ENCODE data around the gene CHRNA4.
A peak's percentile ranks its signal among the peaks of the same experiment; 100 is the strongest.

Gene CHRNA4

DNA sequence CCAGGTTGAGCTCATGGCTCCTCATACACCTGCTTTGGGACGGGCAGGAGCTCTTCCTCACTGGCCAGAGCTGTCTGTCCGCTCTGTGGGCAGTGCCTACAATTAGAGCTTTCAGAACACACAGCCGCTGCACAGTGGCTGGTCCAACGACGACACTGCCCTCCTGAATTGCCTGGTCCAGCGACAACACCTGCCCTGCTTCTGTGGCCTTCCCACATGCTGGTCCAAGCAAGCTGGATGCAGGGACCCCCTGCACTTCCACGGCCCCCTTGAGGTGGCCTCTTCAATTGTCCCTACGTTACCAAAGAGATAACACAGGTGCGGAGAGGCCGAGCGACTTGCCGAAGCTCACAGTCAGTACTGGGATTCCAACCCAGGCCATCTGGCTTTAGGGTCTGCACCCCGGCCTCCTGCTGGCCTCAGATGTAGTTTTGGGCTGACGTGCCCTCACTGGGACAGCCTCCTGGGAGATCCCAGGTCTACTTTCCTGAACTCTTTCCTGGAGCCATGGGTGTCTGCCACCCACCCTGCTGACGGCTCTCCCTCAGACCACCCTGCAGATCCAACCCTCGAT is 1.4 kb upstream of the CHRNA4 start:
- Histone ChIP-seq H3K4ac (ENCODE audit: low read length) (no peak overlapping the region), H3K36me3 (replicated peaks in 1 of 2; ENCODE audit: control insufficient read depth in 2 of 2, insufficient read depth in 2 of 2, low read length in 2 of 2) (no peaks in the 10 kb centered on the region), H3K4me2 (ENCODE audit: insufficient read depth, low read length, poor library complexity, severe bottlenecking) (no peak overlapping the region), H2BK120ac (ENCODE audit: low read depth, low read length) (peak overlapping the region; percentile 47), H3K79me1 (ENCODE audit: low read depth, low read length) (no peaks in the 10 kb centered on the region), H3K14ac (ENCODE audit: low read length) (no peak overlapping the region), H4K8ac (ENCODE audit: low read depth, low read length) (peak overlapping the region; percentile 96), H3K27ac (replicated peaks; ENCODE audit: low read length) (no peak overlapping the region), H2BK15ac (ENCODE audit: low read length) (peak overlapping the region; percentile 81), H3K9ac (ENCODE audit: low read depth, low read length, poor library complexity) (peak overlapping the region; percentile 16), H2AFZ (ENCODE audit: low read length) (no peak overlapping the region), H2AK5ac (ENCODE audit: low read depth, low read length) (peak overlapping the region; percentile 97), H2BK5ac (ENCODE audit: low read length) (peak overlapping the region; percentile 29), H4K91ac (ENCODE audit: low read depth, low read length, poor library complexity) (no peak overlapping the region), H3K4me1 (ENCODE audit: control insufficient read depth in 2 of 2, insufficient read depth in 1 of 2, low read depth in 1 of 2, low read length in 2 of 2) (peaks cover 25 to 36% of the 10 kb centered on the region in 2 donors), H3K9me3 (replicated peaks in 1 of 2; ENCODE audit: control insufficient read depth in 2 of 2, insufficient read depth in 1 of 2, low read depth in 1 of 2, low read length in 2 of 2) (no peaks in the 10 kb centered on the region), H3K4me3 (ENCODE audit: low read length in 2 of 2) (no peak overlapping the region), H3K27me3 (ENCODE audit: control insufficient read depth in 3 of 3, insufficient read depth in 3 of 3, low read depth in 1 of 3, low read length in 3 of 3) (peaks cover 0 to 72% (median 36%) of the 10 kb centered on the region in 3 experiments), H3K23ac (ENCODE audit: low read depth, low read length, poor library complexity) (peak overlapping the region; percentile 92), H3K18ac (ENCODE audit: low read length) (peak overlapping the region; percentile 90), H2BK12ac (ENCODE audit: low read length) (no peak overlapping the region)
- no peak for DNase-seq (ENCODE audit: low spot score)
- no CpG with 5 or more reads among the region's 16 CpGs for WGBS, 2 donors (ENCODE audit: extremely low coverage in 2 of 2, insufficient read length in 2 of 2, insufficient replicate concordance in 1 of 2)

- Histone ChIP-seq H3K36me3 (replicated peaks in 1 of 2; ENCODE audit: control insufficient read depth in 2 of 2, insufficient read depth in 2 of 2, low read length in 2 of 2) (no peaks in the 10 kb centered on the region), H3K14ac (ENCODE audit: low read length) (peak overlapping the region; percentile 82), H3K27ac (replicated peaks; ENCODE audit: low read length) (no peak overlapping the region), H2AK5ac (ENCODE audit: low read depth, low read length) (peak overlapping the region; percentile 97), H2BK15ac (ENCODE audit: low read length) (peak overlapping the region; percentile 81), H3K4ac (ENCODE audit: low read length) (peak overlapping the region; percentile 84), H3K4me2 (ENCODE audit: insufficient read depth, low read length, poor library complexity, severe bottlenecking) (peak overlapping the region; percentile 37), H3K23ac (ENCODE audit: low read depth, low read length, poor library complexity) (peak overlapping the region; percentile 96), H3K79me1 (ENCODE audit: low read depth, low read length) (no peaks in the 10 kb centered on the region), H3K4me3 (ENCODE audit: low read length in 2 of 2) (no peak overlapping the region), H3K18ac (ENCODE audit: low read length) (peak overlapping the region; percentile 90), H2BK120ac (ENCODE audit: low read depth, low read length) (peak overlapping the region; percentile 47), H2AFZ (ENCODE audit: low read length) (no peak overlapping the region), H3K9me3 (replicated peaks in 1 of 2; ENCODE audit: control insufficient read depth in 2 of 2, insufficient read depth in 1 of 2, low read depth in 1 of 2, low read length in 2 of 2) (no peaks in the 10 kb centered on the region), H3K9ac (ENCODE audit: low read depth, low read length, poor library complexity) (peak overlapping the region; percentile 16), H2BK12ac (ENCODE audit: low read length) (no peak overlapping the region), H3K4me1 (ENCODE audit: control insufficient read depth in 2 of 2, insufficient read depth in 1 of 2, low read depth in 1 of 2, low read length in 2 of 2) (peaks cover 18 to 29% of the 10 kb centered on the region in 2 donors), H3K27me3 (ENCODE audit: control insufficient read depth in 3 of 3, insufficient read depth in 3 of 3, low read depth in 1 of 3, low read length in 3 of 3) (peaks cover 0 to 77% (median 36%) of the 10 kb centered on the region in 3 experiments), H4K8ac (ENCODE audit: low read depth, low read length) (peak overlapping the region; percentile 96), H4K91ac (ENCODE audit: low read depth, low read length, poor library complexity) (no peak overlapping the region), H2BK5ac (ENCODE audit: low read length) (peak overlapping the region; percentile 82)
- DNase-seq (ENCODE audit: low spot score), result no peak
- no CpG with 5 or more reads among the region's 50 CpGs for WGBS, 2 donors (ENCODE audit: extremely low coverage in 2 of 2, insufficient read length in 2 of 2, insufficient replicate concordance in 1 of 2)
These were observed 628 bp upstream of the CHRNA4 start for GRCh38 chr20:63361519-63362435.

GRCh38 chr20:63359937-63360849 is 956 bp downstream of the CHRNA4 start:
- H4K91ac ChIP-seq (ENCODE audit: low read depth, low read length, poor library complexity), result no peak overlapping the region
- peak overlapping the region; percentile 8 for H2AK5ac ChIP-seq (ENCODE audit: low read depth, low read length)
- H3K4me1 ChIP-seq (ENCODE audit: control insufficient read depth in 2 of 2, insufficient read depth in 1 of 2, low read depth in 1 of 2, low read length in 2 of 2), result peaks cover 17 to 29% of the 10 kb centered on the region in 2 donors
- no peaks in the 10 kb centered on the region for H3K36me3 ChIP-seq (replicated peaks in 1 of 2; ENCODE audit: control insufficient read depth in 2 of 2, insufficient read depth in 2 of 2, low read length in 2 of 2)
- H3K14ac ChIP-seq (ENCODE audit: low read length), result no peak overlapping the region
- H3K27ac ChIP-seq (replicated peaks; ENCODE audit: low read length), result no peak overlapping the region
- H3K79me1 ChIP-seq (ENCODE audit: low read depth, low read length), result no peaks in the 10 kb centered on the region
- peak overlapping the region; percentile 75 for H2AFZ ChIP-seq (ENCODE audit: low read length)
- H2BK120ac ChIP-seq (ENCODE audit: low read depth, low read length), result no peak overlapping the region
- peaks cover 0 to 75% (median 36%) of the 10 kb centered on the region in 3 experiments for H3K27me3 ChIP-seq (ENCODE audit: control insufficient read depth in 3 of 3, insufficient read depth in 3 of 3, low read depth in 1 of 3, low read length in 3 of 3)
- H3K23ac ChIP-seq (ENCODE audit: low read depth, low read length, poor library complexity), result peak overlapping the region; percentile 29
- H3K4me2 ChIP-seq (ENCODE audit: insufficient read depth, low read length, poor library complexity, severe bottlenecking), result peak overlapping the region; percentile 91
- no peak for DNase-seq (ENCODE audit: low spot score)
- H3K4me3 ChIP-seq (ENCODE audit: low read length in 2 of 2), result peak overlapping the region in 1 of 2 donors; percentile 75
- H3K9me3 ChIP-seq (replicated peaks in 1 of 2; ENCODE audit: control insufficient read depth in 2 of 2, insufficient read depth in 1 of 2, low read depth in 1 of 2, low read length in 2 of 2), result no peaks in the 10 kb centered on the region
- no peak overlapping the region for H3K9ac ChIP-seq (ENCODE audit: low read depth, low read length, poor library complexity)
- no peak overlapping the region for H4K8ac ChIP-seq (ENCODE audit: low read depth, low read length)
- H2BK12ac ChIP-seq (ENCODE audit: low read length), result no peak overlapping the region
- no CpG with 5 or more reads among the region's 38 CpGs for WGBS, 2 donors (ENCODE audit: extremely low coverage in 2 of 2, insufficient read length in 2 of 2, insufficient replicate concordance in 1 of 2)
- H3K4ac ChIP-seq (ENCODE audit: low read length), result no peak overlapping the region
- no peak overlapping the region for H2BK5ac ChIP-seq (ENCODE audit: low read length)
- H3K18ac ChIP-seq (ENCODE audit: low read length), result peak overlapping the region; percentile 85
- H2BK15ac ChIP-seq (ENCODE audit: low read length), result no peak overlapping the region
